Measurements from ENCODE around the gene TSKS.

The TSKS gene

GRCh38 chr19:49763230-49763629 is at the start of gene TSKS:
Gene TSKS, minus strand, starts transcription at chr19:49763306. Its CDS starts 59 bp downstream, at chr19:49763247.
- Histone ChIP-seq H3K9me3 (ENCODE audit: control insufficient read depth, insufficient read depth, low read length) (no peaks in the 10 kb centered on the region), H3K9ac (ENCODE audit: low read depth, low read length) (no peak within 1 kb of the TSS), H3K27me3 (ENCODE audit: control insufficient read depth, insufficient read depth, low read length) (no peaks in the 10 kb centered on the region), H3K4me1 (ENCODE audit: control insufficient read depth, insufficient read depth, low read length) (peaks cover 5% of the 10 kb centered on the region), H3K36me3 (ENCODE audit: control insufficient read depth, insufficient read depth, low read length) (no peaks in the 10 kb centered on the region), H3K4me3 (ENCODE audit: low read depth, low read length) (no peak within 1 kb of the TSS)

GRCh38 chr19:49812452-49812996 is 49.4 kb upstream of the TSKS start:
- H3K4me1 ChIP-seq (ENCODE audit: control insufficient read depth, insufficient read depth, low read length), result peaks cover 5% of the 10 kb centered on the region
- no peaks in the 10 kb centered on the region for H3K27me3 ChIP-seq (ENCODE audit: control insufficient read depth, insufficient read depth, low read length)
- peak overlapping the region; percentile 83 for H3K4me3 ChIP-seq (ENCODE audit: low read depth, low read length)
- no peaks in the 10 kb centered on the region for H3K36me3 ChIP-seq (ENCODE audit: control insufficient read depth, insufficient read depth, low read length)
- no peaks in the 10 kb centered on the region for H3K9me3 ChIP-seq (ENCODE audit: control insufficient read depth, insufficient read depth, low read length)
- H3K9ac ChIP-seq (ENCODE audit: low read depth, low read length), result peak overlapping the region; percentile 4

- H3K4me3 ChIP-seq (ENCODE audit: low read depth, low read length), result no peak overlapping the region
- no peak overlapping the region for H3K9ac ChIP-seq (ENCODE audit: low read depth, low read length)
- H3K36me3 ChIP-seq (ENCODE audit: control insufficient read depth, insufficient read depth, low read length), result peaks cover 4% of the 10 kb centered on the region
- H3K27me3 ChIP-seq (ENCODE audit: control insufficient read depth, insufficient read depth, low read length), result no peaks in the 10 kb centered on the region
- H3K4me1 ChIP-seq (ENCODE audit: control insufficient read depth, insufficient read depth, low read length), result peaks cover 5% of the 10 kb centered on the region
- no peaks in the 10 kb centered on the region for H3K9me3 ChIP-seq (ENCODE audit: control insufficient read depth, insufficient read depth, low read length)
These were observed 48.2 kb upstream of the TSKS start for GRCh38 chr19:49811328-49811727.

GRCh38 chr19:49809941-49810389 is 46.9 kb upstream of the TSKS start:
- H3K9me3 ChIP-seq (ENCODE audit: control insufficient read depth, insufficient read depth, low read length), result no peaks in the 10 kb centered on the region
- peaks cover 6% of the 10 kb centered on the region for H3K36me3 ChIP-seq (ENCODE audit: control insufficient read depth, insufficient read depth, low read length)
- H3K27me3 ChIP-seq (ENCODE audit: control insufficient read depth, insufficient read depth, low read length), result no peaks in the 10 kb centered on the region
- no peak overlapping the region for H3K4me3 ChIP-seq (ENCODE audit: low read depth, low read length)
- H3K9ac ChIP-seq (ENCODE audit: low read depth, low read length), result no peak overlapping the region
- peaks cover 5% of the 10 kb centered on the region for H3K4me1 ChIP-seq (ENCODE audit: control insufficient read depth, insufficient read depth, low read length)

- peaks cover 6% of the 10 kb centered on the region for H3K36me3 ChIP-seq (ENCODE audit: control insufficient read depth, insufficient read depth, low read length)
- peak overlapping the region; percentile 70 for H3K4me3 ChIP-seq (ENCODE audit: low read depth, low read length)
- H3K4me1 ChIP-seq (ENCODE audit: control insufficient read depth, insufficient read depth, low read length), result peaks cover 5% of the 10 kb centered on the region
- H3K9me3 ChIP-seq (ENCODE audit: control insufficient read depth, insufficient read depth, low read length), result no peaks in the 10 kb centered on the region
- H3K9ac ChIP-seq (ENCODE audit: low read depth, low read length), result no peak overlapping the region
- no peaks in the 10 kb centered on the region for H3K27me3 ChIP-seq (ENCODE audit: control insufficient read depth, insufficient read depth, low read length)
These were observed 46.2 kb upstream of the TSKS start for GRCh38 chr19:49809160-49809940.

- H3K9ac ChIP-seq (ENCODE audit: low read depth, low read length), result peak overlapping the region; percentile 54
- H3K4me1 ChIP-seq (ENCODE audit: control insufficient read depth, insufficient read depth, low read length), result peaks cover 5% of the 10 kb centered on the region
- no peaks in the 10 kb centered on the region for H3K27me3 ChIP-seq (ENCODE audit: control insufficient read depth, insufficient read depth, low read length)
- H3K36me3 ChIP-seq (ENCODE audit: control insufficient read depth, insufficient read depth, low read length), result peaks cover 10% of the 10 kb centered on the region
- H3K4me3 ChIP-seq (ENCODE audit: low read depth, low read length), result peak overlapping the region; percentile 70
- no peaks in the 10 kb centered on the region for H3K9me3 ChIP-seq (ENCODE audit: control insufficient read depth, insufficient read depth, low read length)
These were observed 45.6 kb upstream of the TSKS start for GRCh38 chr19:49808711-49809159.

- H3K4me1 ChIP-seq (ENCODE audit: control insufficient read depth, insufficient read depth, low read length), result peaks cover 5% of the 10 kb centered on the region
- no peaks in the 10 kb centered on the region for H3K27me3 ChIP-seq (ENCODE audit: control insufficient read depth, insufficient read depth, low read length)
- no peaks in the 10 kb centered on the region for H3K9me3 ChIP-seq (ENCODE audit: control insufficient read depth, insufficient read depth, low read length)
- H3K36me3 ChIP-seq (ENCODE audit: control insufficient read depth, insufficient read depth, low read length), result peaks cover 16% of the 10 kb centered on the region
- H3K9ac ChIP-seq (ENCODE audit: low read depth, low read length), result peak overlapping the region; percentile 54
- peak overlapping the region; percentile 50 for H3K4me3 ChIP-seq (ENCODE audit: low read depth, low read length)
These were observed 45.0 kb upstream of the TSKS start for GRCh38 chr19:49807904-49808675.

- H3K36me3 ChIP-seq (ENCODE audit: control insufficient read depth, insufficient read depth, low read length), result peaks cover 16% of the 10 kb centered on the region
- no peaks in the 10 kb centered on the region for H3K27me3 ChIP-seq (ENCODE audit: control insufficient read depth, insufficient read depth, low read length)
- no peaks in the 10 kb centered on the region for H3K9me3 ChIP-seq (ENCODE audit: control insufficient read depth, insufficient read depth, low read length)
- H3K4me1 ChIP-seq (ENCODE audit: control insufficient read depth, insufficient read depth, low read length), result peaks cover 5% of the 10 kb centered on the region
- no peak overlapping the region for H3K9ac ChIP-seq (ENCODE audit: low read depth, low read length)
- no peak overlapping the region for H3K4me3 ChIP-seq (ENCODE audit: low read depth, low read length)
These were observed 44.2 kb upstream of the TSKS start for GRCh38 chr19:49807058-49807903.

- Histone ChIP-seq H3K36me3 (ENCODE audit: control insufficient read depth, insufficient read depth, low read length) (peaks cover 16% of the 10 kb centered on the region), H3K9ac (ENCODE audit: low read depth, low read length) (no peak overlapping the region), H3K4me1 (ENCODE audit: control insufficient read depth, insufficient read depth, low read length) (peaks cover 5% of the 10 kb centered on the region)
These were observed 43.5 kb upstream of the TSKS start for GRCh38 chr19:49806620-49806959.

GRCh38 chr19:49805822-49806619 is 42.9 kb upstream of the TSKS start:
- Histone ChIP-seq H3K9me3 (ENCODE audit: control insufficient read depth, insufficient read depth, low read length) (no peaks in the 10 kb centered on the region), H3K4me1 (ENCODE audit: control insufficient read depth, insufficient read depth, low read length) (peaks cover 5% of the 10 kb centered on the region), H3K27me3 (ENCODE audit: control insufficient read depth, insufficient read depth, low read length) (no peaks in the 10 kb centered on the region), H3K9ac (ENCODE audit: low read depth, low read length) (no peak overlapping the region), H3K4me3 (ENCODE audit: low read depth, low read length) (peak overlapping the region; percentile 41), H3K36me3 (ENCODE audit: control insufficient read depth, insufficient read depth, low read length) (peaks cover 18% of the 10 kb centered on the region)

More at GRCh38 chr19:49806620-49806959, 43.5 kb upstream of the TSKS start:
- no peaks in the 10 kb centered on the region for H3K9me3 ChIP-seq (ENCODE audit: control insufficient read depth, insufficient read depth, low read length)
- H3K4me3 ChIP-seq (ENCODE audit: low read depth, low read length), result no peak overlapping the region
- no peaks in the 10 kb centered on the region for H3K27me3 ChIP-seq (ENCODE audit: control insufficient read depth, insufficient read depth, low read length)

All from iPS-15b (cell line).